ENCODE results near the gene GPC5.

DNA sequence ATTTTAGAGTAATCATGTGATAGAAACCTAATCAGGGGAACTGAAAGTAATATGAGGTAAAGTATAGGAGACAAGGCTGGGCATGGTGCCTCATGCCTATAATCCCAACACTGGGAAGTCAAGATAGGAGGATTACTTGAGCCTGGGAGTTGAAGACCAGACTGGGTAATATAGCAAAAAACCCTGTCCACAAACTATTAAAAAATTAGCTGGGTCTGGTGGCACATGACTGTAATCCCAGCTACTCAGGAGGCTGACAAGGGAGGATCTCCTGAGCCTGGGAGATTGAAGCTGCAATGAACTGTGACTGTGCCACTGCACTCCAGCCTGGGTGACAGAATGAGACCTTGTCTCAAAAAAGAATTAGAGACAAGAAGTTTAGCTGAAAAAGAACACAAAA lies 469.9 kb downstream of the GPC5 start:
- TF ChIP-seq, protein P1, sequence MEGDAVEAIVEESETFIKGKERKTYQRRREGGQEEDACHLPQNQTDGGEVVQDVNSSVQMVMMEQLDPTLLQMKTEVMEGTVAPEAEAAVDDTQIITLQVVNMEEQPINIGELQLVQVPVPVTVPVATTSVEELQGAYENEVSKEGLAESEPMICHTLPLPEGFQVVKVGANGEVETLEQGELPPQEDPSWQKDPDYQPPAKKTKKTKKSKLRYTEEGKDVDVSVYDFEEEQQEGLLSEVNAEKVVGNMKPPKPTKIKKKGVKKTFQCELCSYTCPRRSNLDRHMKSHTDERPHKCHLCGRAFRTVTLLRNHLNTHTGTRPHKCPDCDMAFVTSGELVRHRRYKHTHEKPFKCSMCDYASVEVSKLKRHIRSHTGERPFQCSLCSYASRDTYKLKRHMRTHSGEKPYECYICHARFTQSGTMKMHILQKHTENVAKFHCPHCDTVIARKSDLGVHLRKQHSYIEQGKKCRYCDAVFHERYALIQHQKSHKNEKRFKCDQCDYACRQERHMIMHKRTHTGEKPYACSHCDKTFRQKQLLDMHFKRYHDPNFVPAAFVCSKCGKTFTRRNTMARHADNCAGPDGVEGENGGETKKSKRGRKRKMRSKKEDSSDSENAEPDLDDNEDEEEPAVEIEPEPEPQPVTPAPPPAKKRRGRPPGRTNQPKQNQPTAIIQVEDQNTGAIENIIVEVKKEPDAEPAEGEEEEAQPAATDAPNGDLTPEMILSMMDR (IDR thresholded peaks at IDR 0.05; ENCODE audit: extremely low read depth in 1 of 2, insufficient read depth in 1 of 2, low read depth in 1 of 2, low read length in 2 of 2): no peak
- TF ChIP-seq POLR2AphosphoS5 (IDR thresholded peaks at IDR 0.05; ENCODE audit: insufficient read depth, low read depth, low read length) (no peak), POLR2A (IDR thresholded peaks at IDR 0.05; ENCODE audit: low read depth, low read length) (no peak), EZH2 (IDR thresholded peaks at IDR 0.05; ENCODE audit: borderline replicate concordance, low read depth, low read length, severe bottlenecking) (no peak), MAX (IDR thresholded peaks at IDR 0.05; ENCODE audit: insufficient read depth, insufficient read length) (no peak), FOS (IDR thresholded peaks at IDR 0.05; ENCODE audit: borderline replicate concordance, insufficient read depth, low read length) (no peak), MYC (IDR thresholded peaks at IDR 0.05; ENCODE audit: low read depth, low read length) (no peak)

All from endothelial cell of umbilical vein (primary cell).